Measurements from ENCODE around the gene PHTF1. TPM values are rescaled to one million over a fixed set of nuclear protein-coding genes. Genes with fewer than 3 reads are reported as not detected.

Gene PHTF1
- total and polyA plus RNA-seq, 10 of the 15 experiments (the other 5 are each of a cell fraction or from before 2014, with no cell fraction given), result 7.8 to 37.6 (median 24.1) TPM

DNA sequence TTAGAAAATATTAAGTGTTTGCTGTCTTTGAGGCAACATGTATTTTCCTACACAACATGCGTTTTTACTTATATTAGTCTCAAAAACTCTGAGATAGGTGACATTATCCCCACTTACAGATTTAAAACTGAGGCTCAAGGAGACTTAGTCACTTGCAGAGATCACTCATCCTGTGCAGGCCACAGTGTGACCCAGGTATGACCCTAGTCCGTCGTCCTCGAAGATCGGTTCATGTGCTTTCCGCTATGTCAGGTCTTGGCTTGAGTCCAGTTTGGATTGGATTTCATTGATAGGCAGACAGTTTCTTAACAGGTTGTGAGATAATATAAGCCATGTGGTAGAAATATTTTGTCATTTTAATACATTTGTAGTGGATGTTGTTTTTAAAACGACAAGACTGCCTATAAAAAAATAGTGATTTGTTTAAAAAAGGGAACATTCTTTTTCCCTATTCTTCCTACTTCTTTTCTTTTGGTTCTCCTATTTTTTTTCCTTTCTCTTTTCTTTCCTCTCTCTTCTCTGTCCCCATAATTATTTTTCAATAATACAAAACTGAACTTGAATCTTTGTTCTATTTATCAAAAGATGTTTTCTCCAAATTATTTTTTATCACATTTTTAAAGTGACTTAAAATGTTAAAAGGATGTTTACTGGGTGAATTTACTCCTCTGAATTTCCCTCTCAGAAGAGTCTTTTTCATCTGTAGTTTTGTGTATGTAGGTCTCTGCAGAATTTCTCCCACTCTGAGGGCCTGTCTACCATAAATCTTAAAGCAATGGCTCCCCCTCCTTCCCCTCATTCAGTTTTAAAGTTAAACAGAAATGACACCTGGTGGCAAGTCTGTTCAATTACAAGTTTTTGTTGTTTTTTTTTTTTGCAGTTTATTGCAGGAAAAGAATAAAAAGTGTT is 81.8 kb downstream of the PHTF1 start (continued):
- no peak for TF ChIP-seq BCLAF1 (IDR thresholded peaks at IDR 0.05)
- TF ChIP-seq ZNF384 (IDR thresholded peaks at IDR 0.05; ENCODE audit: borderline replicate concordance, low read depth, low read length), result peak; percentile 85
- TF ChIP-seq, protein P1, sequence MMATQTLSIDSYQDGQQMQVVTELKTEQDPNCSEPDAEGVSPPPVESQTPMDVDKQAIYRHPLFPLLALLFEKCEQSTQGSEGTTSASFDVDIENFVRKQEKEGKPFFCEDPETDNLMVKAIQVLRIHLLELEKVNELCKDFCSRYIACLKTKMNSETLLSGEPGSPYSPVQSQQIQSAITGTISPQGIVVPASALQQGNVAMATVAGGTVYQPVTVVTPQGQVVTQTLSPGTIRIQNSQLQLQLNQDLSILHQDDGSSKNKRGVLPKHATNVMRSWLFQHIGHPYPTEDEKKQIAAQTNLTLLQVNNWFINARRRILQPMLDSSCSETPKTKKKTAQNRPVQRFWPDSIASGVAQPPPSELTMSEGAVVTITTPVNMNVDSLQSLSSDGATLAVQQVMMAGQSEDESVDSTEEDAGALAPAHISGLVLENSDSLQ (IDR thresholded peaks at IDR 0.05), result peak; percentile 53; the same call in 1 of the 2 replicates
- TF ChIP-seq CTCF (IDR thresholded peaks at IDR 0.05 in 2 of 3, conservative IDR thresholded peaks at IDR 0.05 in 1 of 3; ENCODE audit: control insufficient read depth in 2 of 3, extremely low read depth in 1 of 3, insufficient read depth in 1 of 3, low read depth in 3 of 3, low read length in 3 of 3), result peak; percentile 36 to 52 (median 42); a peak in 5 of 6 replicates
- no peak for TF ChIP-seq BACH1 (IDR thresholded peaks at IDR 0.05; ENCODE audit: borderline replicate concordance)
- TF ChIP-seq USF2 (IDR thresholded peaks at IDR 0.05; ENCODE audit: borderline replicate concordance, low read depth, low read length), result no peak
- TF ChIP-seq, protein P2, sequence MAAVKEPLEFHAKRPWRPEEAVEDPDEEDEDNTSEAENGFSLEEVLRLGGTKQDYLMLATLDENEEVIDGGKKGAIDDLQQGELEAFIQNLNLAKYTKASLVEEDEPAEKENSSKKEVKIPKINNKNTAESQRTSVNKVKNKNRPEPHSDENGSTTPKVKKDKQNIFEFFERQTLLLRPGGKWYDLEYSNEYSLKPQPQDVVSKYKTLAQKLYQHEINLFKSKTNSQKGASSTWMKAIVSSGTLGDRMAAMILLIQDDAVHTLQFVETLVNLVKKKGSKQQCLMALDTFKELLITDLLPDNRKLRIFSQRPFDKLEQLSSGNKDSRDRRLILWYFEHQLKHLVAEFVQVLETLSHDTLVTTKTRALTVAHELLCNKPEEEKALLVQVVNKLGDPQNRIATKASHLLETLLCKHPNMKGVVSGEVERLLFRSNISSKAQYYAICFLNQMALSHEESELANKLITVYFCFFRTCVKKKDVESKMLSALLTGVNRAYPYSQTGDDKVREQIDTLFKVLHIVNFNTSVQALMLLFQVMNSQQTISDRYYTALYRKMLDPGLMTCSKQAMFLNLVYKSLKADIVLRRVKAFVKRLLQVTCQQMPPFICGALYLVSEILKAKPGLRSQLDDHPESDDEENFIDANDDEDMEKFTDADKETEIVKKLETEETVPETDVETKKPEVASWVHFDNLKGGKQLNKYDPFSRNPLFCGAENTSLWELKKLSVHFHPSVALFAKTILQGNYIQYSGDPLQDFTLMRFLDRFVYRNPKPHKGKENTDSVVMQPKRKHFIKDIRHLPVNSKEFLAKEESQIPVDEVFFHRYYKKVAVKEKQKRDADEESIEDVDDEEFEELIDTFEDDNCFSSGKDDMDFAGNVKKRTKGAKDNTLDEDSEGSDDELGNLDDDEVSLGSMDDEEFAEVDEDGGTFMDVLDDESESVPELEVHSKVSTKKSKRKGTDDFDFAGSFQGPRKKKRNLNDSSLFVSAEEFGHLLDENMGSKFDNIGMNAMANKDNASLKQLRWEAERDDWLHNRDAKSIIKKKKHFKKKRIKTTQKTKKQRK (IDR thresholded peaks at IDR 0.05; ENCODE audit: low read depth, low read length), result no peak
- no peak for TF ChIP-seq CBX3 (IDR thresholded peaks at IDR 0.05; ENCODE audit: borderline replicate concordance, low read depth)
